Measurements from ENCODE around the gene ASB14.
"Not testable (repeated sequence)": the region's sequence is repeated elsewhere in the genome, so short reads cannot be mapped to it uniquely, and the experiment has no call there.

The ASB14 gene

DNA sequence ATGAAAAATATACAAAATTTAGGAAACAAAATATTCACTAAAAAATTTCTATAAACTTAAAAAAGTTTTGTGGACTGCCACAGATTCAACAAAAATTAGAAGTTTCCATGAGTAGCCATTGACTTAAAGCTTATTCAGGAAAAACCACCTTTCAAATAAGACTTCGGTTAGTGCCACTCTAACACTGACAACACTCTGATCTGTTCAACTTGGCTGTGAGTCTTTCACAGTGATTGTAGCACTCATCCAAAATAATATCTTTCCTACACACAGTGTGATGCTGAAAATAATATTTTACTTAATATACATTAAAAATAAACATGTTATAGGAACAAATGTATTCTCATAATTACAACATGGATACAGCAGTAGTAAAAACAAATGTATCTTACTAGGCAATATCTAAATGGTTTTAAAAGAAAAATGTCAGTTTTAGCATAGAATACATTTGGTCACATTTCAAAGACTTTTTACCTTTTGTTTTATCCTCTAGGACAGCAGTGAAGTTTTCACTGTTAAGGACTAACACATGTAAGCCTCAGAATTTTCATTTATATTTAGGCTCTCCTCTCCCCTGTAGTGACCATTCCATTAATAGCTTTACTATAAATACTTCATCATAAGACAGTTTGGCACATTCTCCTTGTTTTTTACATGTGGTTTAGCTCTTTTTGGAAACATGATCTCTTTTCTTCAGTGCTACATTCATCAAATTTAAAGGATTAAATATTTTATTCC, at the start of gene ASB14:
Gene ASB14 (minus strand): TSS at position 527 of the 738 bp plus-strand sequence. CDS start 652 bp downstream, outside the sequence.
- no peak for DNase-seq

DNA sequence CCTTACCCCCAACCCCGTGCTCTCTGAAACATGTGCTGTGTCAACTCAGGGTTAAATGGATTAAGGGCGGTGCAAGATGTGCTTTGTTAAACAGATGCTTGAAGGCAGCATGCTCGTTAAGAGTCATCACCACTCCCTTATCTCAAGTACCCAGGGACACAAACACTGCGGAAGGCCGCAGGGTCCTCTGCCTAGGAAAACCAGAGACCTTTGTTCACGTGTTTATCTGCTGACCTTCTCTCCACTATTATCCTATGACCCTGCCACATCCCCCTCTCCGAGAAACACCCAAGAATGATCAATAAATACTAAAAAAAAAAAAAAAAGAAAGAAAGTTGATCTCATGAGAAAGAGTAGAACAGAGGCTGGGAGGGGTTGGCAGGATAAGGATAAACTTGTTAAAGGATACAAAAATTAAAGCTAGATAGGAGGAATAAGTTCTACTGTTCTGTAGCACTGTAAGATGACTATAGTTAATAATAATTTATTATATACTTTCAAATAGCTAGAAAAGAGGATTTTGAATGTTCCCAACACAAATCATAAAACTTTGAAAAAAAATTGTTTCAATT, 46.7 kb upstream of the ASB14 start:
- DNase-seq = not testable (repeated sequence)

DNA sequence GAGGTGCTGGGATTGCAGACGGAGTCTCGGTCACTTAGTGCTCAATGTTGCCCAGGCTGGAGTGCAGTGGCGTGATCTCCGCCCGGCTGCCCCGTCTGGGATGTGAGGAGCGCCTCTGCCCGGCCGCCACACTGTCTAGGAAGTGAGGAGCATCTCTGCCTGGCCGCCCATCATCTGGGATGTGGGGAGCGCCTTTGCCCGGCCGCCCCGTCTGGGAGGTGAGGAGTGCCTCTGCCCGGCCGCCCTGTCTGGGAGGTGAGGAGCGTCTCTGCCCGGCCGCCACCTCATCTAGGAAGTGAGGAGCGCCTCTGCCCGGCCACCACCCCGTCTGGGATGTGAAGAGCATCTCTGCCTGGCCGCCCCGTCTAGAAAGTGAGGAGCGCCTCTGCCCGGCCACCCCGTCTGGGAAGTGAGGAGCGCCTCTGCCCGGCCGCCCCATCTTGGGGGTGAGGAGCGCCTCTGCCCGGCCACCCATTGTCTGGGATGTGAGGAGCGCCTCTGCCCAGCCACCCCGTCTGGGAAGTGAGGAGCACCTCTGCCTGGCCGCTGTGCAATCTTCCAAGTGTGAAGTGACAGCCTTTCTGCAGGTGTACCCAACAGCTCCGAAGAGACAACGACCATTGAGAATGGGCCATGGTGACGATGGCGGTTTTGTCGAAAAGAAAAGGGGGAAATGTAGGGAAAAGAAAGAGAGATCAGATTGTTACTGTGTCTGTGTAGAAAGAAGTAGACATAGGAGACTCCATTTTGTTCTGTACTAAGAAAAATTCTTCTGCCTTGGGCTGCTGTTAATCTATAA, 46.0 kb upstream of the ASB14 start:
- not testable (repeated sequence) for DNase-seq

DNA sequence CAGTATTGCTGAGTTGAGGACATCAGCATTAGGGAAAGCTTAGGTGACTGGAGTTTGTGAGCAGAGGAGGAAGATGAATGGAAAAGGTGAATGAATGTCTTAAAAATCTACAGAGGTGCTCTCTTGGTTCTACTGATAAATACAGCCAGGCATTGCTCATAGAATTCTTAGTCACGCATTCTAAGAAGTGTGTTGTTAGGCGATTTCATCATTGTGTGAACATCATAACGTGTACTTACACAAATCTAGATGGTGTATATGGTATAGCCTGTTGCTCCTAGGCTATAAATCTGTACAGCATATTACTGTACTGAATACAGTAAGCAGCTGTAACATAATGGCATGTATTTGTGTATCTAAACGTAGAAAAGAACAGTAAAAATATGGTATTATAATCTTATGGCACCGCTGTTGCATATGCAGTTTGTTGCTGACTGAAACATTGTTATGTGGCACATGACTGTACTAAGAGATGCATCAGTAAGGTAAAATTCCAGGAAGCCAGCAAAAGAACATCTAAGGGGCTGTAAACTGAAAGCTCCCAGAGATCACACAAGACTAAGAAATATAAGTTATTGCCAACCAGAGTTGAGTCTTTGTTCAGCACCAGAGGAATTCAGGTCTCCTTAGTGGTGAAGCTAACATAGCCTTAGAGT, 42.9 kb upstream of the ASB14 start:
- no peak for DNase-seq

DNA sequence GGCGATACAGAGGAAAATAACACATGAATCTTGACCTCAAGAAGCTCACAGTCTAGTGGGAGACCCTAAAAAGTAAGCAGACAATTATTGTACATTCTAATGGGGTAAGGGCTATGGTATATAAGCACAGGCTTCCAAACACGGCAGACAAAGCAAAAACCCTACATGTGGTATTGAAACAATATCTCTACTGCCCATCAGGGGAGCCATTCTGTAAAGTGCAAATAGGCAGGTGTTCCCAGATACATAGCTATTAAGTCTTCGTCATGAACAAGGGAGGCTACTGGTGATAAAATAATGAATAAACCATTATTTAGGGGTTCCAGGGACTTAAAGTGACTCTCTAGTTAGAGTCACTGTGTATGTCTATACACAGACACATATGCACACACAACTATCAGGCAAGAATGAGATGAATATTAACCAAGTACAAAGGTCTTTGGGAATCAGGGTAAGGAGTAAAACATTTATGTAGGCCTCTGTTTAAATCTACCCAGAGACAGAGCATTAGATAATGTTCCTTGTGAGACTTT, 38.7 kb upstream of the ASB14 start:
- no peak for DNase-seq

DNA sequence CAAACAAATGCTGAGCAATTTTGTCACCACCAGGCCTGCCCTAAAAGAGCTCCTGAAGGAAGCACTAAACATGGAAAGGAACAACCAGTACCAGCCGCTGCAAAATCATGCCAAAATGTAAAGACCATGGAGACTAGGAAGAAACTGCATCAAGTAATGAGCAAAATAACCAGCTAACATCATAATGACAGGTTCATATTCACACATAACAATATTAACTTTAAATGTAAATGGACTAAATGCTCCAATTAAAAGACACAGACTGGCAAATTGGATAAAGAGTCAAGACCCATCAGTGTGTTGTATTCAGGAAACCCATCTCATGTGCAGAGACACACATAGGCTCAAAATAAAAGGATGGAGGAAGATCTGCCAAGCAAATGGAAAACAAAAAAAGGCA, 34.0 kb upstream of the ASB14 start:
- DNase-seq = not testable (repeated sequence)

DNA sequence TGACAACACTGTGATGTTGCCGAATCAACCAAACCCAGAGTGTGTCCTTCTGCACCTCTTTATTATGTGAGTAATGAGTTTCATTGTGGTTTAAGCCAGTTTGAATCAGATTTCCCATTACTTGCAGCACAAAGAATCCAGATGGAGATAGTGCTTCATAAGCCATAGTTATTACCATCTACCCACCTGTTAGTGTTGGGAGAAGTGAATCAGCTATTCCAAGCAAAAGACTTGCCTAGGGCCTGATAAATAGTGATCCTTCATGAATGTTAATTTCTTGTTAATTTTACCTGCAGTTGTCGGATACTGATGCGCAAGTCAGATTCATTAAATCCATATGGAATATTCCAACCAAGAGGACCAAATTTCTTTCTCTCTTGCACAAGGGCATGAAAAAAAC, 21.7 kb upstream of the ASB14 start:
- no peak for DNase-seq

DNA sequence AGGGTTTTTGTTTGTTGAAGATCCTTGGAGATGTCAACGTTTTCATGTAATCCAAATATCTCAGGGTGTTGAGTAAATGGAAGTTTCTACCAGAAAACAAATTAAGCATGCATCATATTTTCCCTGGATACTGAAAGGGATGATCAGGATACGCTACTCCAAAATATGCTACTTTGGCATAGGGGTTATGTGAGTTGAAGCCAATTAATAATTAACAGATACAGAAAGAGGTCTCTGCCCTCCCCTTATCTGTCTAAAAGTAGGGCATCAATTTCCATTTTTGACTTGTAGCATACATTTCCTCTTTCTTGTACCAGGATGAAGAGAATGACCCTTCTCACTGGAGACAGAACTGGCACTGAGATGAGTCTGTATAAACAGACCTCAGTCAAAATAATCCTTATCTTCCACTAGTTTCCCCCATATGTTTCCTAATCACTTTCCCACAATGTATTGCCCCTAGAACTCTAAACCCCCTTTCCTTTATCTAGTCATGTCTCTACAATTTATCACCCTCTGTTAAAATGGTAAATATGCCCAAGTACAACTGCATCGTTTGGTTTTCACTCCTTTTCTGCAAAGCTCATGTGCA, 17.4 kb upstream of the ASB14 start:
- no peak for DNase-seq

DNA sequence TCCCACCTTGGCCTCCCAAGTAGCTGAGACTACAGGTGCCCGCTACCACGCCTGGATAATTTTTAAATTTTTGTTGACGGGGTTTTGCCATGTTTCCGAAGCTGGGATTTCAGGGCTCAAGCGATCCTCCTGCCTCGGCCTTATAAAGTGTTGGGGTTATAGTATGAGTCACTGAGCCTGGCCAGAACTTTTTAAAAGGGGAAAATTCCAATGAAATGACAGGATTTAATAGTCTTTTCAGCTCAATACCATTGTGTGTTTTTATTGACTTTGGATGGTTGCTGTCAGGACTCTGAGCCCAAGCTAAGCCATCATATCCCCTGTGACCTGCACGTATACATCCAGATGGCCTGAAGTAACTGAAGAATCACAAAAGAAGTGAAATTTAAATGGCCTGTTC, 11.0 kb upstream of the ASB14 start:
- DNase-seq = not testable (repeated sequence)

DNA sequence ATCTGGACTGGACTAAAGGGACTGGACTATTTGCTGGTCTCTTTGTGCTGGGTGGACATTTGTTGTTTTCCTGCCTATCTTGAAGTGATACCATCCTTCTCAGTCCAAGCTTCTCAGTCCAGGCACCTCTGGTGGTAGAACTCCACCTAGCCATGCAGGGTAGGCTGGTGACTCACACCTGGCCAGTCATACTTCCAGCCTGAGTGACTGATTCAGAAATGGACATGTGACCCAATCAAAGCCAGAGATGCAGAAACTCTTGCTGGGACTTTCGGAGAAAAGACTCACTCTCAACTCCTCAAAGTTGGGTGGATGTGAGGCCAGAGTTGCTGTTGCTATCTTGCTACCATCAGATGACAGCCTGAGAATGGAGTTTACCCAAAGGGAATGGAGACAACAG, 5.6 kb upstream of the ASB14 start:
- no peak for DNase-seq

DNA sequence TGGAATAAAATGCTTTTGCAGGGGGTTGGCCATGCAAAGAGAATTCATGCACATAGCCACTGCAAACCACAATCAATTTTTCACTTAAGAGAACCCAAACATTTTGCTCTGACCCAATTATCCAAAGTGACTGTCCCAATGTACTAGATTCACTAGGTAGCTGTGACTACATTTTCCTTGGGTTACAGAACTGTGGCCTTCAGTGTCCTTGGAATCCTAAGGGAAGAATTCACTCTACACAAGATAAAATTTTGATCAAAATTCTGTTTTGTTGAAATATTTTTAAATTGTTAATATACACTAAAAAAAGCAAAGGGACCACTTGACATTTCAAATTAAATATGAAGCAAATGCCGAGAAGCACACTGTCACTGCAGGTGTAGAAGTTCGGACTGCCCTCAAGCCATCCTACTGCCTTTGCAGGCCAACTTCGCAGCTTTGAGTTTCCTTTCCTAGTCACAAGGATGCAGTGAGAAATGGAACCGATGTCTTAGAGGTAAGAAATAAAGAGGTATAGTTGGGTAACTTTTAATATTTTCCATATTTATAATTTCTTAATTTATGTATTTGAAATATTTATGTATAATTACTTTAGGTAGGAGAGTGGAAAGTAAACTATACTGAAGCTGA, 527 bp upstream of the ASB14 start:
- DNase-seq = no peak

DNA sequence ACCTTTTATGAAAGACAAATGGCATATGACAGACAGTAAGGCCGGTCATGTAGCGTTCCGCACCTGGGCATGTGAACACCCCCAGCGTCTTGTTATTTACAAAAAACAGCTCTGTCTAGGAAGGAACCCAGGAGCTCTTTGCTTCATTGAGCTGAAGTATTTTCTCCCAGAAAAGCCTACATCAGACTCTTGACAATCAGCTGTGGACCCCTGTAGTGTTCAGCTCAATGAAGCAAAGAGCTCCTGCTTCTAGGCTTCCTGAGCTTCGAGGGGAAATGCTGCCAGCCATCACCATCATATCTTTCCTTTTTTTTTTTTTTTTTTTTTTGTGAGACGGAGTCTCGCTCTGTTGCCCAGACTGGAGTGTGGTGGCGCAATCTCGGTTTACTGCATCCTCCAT, 4.1 kb downstream of the ASB14 start:
- DNase-seq = no peak

DNA sequence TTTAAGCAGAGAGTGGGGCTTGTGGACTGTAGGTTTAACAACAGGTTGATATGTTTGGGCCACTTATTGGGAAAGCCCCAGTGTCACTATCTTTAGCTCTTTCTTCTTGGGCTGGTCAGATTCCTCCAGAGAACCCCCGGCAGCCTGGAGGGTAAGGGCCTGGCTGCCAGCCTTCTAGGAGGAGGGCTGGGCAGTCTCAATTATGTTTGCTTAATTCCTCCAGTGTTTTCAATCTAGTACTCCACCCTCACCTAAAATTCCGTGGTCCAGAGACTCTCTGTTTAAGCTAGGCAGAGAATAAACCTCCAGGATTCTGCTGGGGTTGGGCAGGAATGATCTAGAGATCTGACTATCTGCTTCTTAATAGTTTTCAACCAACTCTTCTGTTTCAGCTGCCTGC, 5.3 kb downstream of the ASB14 start:
- no peak for DNase-seq

DNA sequence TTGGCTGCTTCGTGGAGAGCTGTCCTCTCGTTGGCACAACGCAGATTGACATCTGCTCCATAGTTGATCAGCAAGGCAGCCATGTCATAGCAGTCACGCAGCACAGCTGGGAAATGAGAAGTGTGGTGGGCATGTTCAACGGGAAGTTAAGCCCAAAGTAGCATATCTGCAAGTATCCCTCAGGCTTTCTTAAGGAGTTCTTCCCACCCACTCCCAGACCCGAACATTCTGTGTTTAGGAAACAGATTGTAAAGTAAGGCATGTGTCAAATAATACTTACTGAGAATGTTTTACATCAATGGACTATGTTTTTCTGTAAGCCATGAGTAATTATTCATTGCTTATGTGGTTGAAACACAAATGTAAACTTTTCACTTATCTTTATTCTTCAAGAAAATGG, 9.2 kb downstream of the ASB14 start:
- DNase-seq = no peak

DNA sequence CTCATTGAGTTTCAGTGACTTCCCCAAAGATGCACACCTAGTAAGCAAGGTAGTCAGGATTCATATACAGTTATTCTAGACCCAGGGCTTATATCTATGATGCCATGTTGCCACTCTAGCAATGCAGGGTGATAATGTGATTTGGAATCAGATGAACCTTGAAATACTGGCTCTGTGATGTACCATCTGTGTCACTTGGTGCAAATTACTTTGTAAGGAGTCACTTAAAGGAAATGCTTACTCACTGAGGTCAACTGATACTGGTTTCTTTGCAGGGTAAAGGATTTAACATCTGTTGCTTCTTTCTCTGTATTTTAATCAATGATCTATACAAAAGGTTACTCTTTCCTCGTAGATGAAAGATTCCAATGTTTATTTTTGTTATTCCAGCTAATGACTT, 10.8 kb downstream of the ASB14 start:
- no peak for DNase-seq

DNA sequence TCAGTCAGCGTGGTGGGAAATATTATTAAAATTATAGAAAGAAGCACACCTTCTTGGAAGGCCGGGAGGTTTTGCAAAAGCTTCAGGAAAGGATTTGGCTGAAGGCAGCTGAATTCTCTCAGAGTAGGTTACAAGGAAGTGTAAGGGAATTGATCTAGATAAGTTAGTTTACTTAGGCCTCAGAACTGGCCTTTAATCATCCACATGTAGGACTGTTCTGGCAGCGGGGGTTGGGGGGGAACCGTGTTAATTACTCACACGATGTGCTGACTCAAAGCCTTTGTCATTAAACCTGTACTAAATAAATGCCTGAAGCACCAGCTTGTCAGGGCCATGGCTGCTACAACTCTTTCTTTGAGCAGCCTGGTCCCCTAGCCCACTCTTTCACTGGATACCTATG, 12.8 kb downstream of the ASB14 start:
- DNase-seq = no peak

DNA sequence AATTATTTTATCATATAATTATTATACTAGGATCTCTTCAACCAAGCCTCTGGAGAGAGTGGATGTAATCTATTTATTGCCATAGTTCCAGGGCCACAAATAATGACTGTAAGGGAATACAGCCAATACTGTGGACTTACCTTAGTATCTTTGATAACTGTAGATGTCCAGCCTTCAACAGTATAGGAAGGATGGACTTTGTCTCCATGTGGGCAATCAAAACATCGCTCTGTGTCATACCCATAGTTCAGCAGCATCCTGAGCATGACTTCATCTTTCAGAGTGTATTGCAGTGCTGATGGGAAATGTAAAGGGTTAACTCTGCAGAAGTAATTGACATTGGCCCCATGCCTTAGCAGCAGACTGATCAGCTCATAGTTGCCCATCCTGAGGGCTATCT, 14.2 kb downstream of the ASB14 start:
- DNase-seq = no peak

DNA sequence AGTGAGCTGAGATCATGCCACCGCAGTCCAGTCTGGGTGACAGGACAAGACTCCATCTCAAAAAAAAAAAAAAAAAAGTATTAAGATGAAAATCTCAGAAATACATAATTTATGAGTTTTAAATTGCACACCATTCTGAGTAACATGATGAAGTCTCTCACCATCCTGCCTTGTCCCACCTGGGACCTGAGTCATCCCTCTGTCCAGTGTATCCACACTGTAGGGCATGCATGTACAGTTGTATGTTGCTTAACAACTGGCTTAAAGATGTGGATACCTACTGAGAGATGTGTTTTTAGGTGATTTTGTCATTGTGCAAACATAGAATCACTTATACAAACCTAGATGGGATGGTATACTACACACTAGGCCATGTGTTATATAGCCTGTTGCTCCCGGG, 17.1 kb downstream of the ASB14 start:
- DNase-seq = no peak

DNA sequence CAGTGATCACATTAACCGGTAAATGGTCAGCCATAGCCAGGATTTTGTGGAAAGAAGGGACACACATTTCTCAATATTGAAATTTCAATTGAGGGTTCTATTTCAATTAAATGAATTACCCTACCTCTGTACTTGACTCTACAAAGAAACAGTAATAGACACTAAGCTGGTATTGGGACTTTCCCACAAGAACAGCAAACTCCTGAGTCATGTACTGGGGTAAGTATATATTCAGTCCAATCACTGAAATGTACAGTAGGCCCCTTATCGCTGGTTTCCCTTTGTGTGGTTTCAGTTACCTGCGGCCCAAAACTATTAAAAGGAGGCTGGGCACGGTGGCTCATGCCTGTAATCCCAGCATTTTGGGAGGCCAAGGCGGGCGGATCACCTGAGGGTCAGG, 17.6 kb downstream of the ASB14 start:
- no peak for DNase-seq

DNA sequence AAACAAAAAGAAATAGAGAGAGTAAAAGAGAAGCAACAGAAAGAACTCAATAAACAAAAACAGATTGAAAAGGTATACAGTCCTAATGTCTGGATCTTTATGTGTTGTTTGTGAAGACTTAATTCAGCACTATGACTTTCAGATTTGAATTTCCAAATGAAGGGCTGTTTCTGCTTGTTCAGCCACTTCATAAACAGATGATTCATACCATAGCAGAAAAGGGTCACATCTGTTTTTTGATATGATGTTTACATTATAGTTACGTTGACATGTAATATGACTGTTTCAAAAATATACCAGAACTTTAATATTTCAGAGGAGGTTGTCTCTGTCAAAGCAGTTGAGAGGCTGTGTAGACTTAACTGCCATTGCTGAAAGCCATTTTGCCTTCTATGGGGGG, 24.1 kb downstream of the ASB14 start:
- DNase-seq = no peak

DNA sequence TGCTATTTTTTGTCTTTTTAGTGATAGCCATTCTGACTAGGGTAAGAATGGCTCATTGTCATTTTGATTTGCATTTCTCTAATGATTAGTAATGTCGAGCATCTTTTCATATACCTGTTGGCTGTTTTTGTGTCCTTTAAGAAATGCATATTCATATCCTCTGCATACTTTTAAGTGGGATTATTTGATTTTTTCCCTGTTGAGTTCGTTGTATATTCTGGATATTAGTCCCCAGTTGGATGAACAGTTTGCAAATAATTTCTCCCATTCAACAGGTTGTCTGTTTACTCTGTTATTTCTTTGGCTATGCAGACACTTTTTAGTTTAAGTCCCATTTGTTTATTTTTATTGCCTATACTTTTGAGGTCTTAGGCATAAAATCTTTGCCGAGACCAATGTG, 30.6 kb downstream of the ASB14 start:
- no peak for DNase-seq

DNA sequence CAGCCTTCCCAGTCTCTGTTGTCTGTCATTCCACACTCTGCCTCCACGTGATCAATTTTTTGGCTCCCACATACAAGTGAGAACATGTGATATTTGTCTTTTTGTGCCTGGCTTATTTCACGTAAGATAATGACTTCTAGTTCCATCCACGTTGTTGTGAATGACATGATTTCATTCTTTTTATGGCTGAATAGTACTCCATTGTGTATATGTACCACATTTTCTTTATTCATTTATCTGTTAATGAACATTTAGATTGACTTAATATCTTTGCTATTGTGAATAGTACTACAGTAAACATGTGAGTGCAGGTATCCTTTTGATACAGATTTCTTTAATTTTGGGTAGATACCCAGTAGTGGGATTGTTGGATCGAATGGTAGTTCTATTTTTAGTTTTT, 31.4 kb downstream of the ASB14 start:
- DNase-seq = no peak

All from activated effector memory CD4-positive, alpha-beta T cell treated with Interleukin-2 at 50 U/mL for 16 hours (primary cell).